Measurements from ENCODE around the gene GRM5.

Gene GRM5

DNA sequence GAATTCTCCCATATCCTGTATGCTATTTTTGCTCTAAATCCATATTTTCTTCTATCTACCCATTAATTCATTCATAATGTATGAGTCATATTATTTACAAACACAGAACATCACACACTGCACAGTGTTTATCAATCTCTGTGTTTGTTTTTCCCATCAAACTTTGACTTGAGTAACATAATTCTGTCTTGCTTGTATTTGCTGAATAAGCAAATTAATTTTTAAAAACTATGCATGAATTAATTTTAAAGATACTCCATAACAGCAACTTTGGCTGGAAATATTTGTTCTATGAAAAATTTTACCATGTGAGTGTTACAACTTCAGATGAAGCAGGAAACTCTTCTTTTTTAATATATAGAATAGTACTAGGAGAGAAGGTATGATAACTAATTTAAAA lies 275.6 kb downstream of the GRM5 start:
- H3K4me3 ChIP-seq (ENCODE audit: insufficient read depth, low read depth, low read length, poor library complexity, severe bottlenecking): no peak overlapping the region
- H3K27ac ChIP-seq (ENCODE audit: insufficient read depth, low read length, poor library complexity, severe bottlenecking): no peak overlapping the region
- no peaks in the 10 kb centered on the region for H3K4me1 ChIP-seq (ENCODE audit: control insufficient read depth, insufficient read depth, low read length, poor library complexity, severe bottlenecking)
- H3K9me3 ChIP-seq (ENCODE audit: control insufficient read depth, low read length): no peaks in the 10 kb centered on the region
- H3K36me3 ChIP-seq (ENCODE audit: control insufficient read depth, insufficient read depth, low read length): no peaks in the 10 kb centered on the region
- DNase-seq: no peak
- no peaks in the 10 kb centered on the region for H3K27me3 ChIP-seq (replicated peaks; ENCODE audit: control insufficient read depth, insufficient read depth, low read length, poor library complexity, severe bottlenecking)

DNA sequence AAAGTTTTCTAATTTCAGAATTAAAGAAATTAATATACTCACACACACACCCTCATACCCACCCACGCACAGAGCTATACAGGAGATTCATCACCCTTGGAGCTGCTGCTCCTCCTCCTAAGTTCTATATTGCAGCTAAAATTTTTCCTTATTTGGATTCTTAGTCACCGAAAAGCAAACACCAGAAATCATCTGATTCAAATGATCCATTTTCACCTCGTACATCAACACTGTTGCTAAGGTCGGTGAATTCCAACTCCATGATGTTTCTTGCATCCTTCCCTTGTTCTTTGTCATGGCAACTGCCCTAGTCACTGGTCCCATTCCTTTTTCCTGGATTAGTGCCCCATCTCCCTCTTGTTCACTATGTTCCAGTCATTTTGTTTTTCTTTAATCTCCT lies 286.2 kb downstream of the GRM5 start:
- no peaks in the 10 kb centered on the region for H3K4me1 ChIP-seq (ENCODE audit: control insufficient read depth, insufficient read depth, low read length, poor library complexity, severe bottlenecking)
- no peak for DNase-seq
- no peaks in the 10 kb centered on the region for H3K36me3 ChIP-seq (ENCODE audit: control insufficient read depth, insufficient read depth, low read length)
- H3K27ac ChIP-seq (ENCODE audit: insufficient read depth, low read length, poor library complexity, severe bottlenecking): no peak overlapping the region
- no peaks in the 10 kb centered on the region for H3K9me3 ChIP-seq (ENCODE audit: control insufficient read depth, low read length)
- no peaks in the 10 kb centered on the region for H3K27me3 ChIP-seq (replicated peaks; ENCODE audit: control insufficient read depth, insufficient read depth, low read length, poor library complexity, severe bottlenecking)
- no peak overlapping the region for H3K4me3 ChIP-seq (ENCODE audit: insufficient read depth, low read depth, low read length, poor library complexity, severe bottlenecking)

DNA sequence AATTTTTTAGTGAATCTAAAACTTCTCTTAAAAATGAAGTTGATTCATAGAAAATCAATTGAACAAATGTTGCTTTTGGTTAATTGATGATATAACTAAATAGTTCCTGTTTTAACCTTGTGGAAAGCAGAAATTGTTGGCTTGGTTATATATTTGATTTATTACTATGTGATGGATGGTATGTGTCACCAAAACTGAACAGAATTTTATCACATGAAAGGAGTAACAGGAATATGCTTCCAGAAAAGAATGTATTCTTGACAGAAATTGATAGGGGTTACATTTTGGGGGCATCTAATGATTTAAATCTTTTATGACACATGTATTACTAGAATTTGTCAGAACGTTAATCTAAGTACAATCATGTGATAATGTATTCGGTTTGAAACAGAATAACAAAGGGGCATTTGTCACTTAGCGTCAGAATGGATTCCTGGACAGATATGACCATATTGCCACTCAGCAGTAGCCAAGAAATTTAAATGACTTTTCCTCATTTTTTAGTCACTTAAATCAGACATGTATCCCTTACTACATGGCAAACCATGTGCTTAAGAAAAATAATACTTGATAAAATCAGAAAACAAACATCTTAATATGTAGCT lies 295.2 kb downstream of the GRM5 start:
- H3K27me3 ChIP-seq (replicated peaks; ENCODE audit: control insufficient read depth, insufficient read depth, low read length, poor library complexity, severe bottlenecking): no peaks in the 10 kb centered on the region
- H3K4me3 ChIP-seq (ENCODE audit: insufficient read depth, low read depth, low read length, poor library complexity, severe bottlenecking): no peak overlapping the region
- no peak for DNase-seq
- H3K36me3 ChIP-seq (ENCODE audit: control insufficient read depth, insufficient read depth, low read length): no peaks in the 10 kb centered on the region
- H3K4me1 ChIP-seq (ENCODE audit: control insufficient read depth, insufficient read depth, low read length, poor library complexity, severe bottlenecking): no peaks in the 10 kb centered on the region
- no peaks in the 10 kb centered on the region for H3K9me3 ChIP-seq (ENCODE audit: control insufficient read depth, low read length)
- no peak overlapping the region for H3K27ac ChIP-seq (ENCODE audit: insufficient read depth, low read length, poor library complexity, severe bottlenecking)

DNA sequence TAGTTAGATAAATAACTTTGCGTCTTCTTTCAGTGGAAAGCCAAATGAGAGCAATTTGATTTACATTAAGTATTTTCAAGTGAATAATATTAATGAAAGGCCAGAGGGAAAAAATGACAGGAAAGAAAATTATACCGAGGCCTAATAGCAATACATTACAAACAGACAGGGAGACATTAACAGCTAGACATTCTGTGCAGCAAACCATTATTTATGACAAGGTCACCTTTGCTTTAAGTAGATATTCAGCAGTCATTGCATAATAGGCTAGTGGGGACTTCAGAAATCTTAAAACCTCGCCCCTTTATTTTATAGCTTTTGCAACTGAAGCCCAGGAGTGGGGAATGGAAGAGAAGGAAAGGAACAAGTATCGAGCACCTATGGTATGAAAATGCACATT lies 321.6 kb downstream of the GRM5 start:
- H3K4me3 ChIP-seq (ENCODE audit: insufficient read depth, low read depth, low read length, poor library complexity, severe bottlenecking): no peak overlapping the region
- no peaks in the 10 kb centered on the region for H3K4me1 ChIP-seq (ENCODE audit: control insufficient read depth, insufficient read depth, low read length, poor library complexity, severe bottlenecking)
- H3K27ac ChIP-seq (ENCODE audit: insufficient read depth, low read length, poor library complexity, severe bottlenecking): no peak overlapping the region
- no peak for DNase-seq
- H3K36me3 ChIP-seq (ENCODE audit: control insufficient read depth, insufficient read depth, low read length): no peaks in the 10 kb centered on the region
- H3K9me3 ChIP-seq (ENCODE audit: control insufficient read depth, low read length): no peaks in the 10 kb centered on the region
- H3K27me3 ChIP-seq (replicated peaks; ENCODE audit: control insufficient read depth, insufficient read depth, low read length, poor library complexity, severe bottlenecking): no peaks in the 10 kb centered on the region

DNA sequence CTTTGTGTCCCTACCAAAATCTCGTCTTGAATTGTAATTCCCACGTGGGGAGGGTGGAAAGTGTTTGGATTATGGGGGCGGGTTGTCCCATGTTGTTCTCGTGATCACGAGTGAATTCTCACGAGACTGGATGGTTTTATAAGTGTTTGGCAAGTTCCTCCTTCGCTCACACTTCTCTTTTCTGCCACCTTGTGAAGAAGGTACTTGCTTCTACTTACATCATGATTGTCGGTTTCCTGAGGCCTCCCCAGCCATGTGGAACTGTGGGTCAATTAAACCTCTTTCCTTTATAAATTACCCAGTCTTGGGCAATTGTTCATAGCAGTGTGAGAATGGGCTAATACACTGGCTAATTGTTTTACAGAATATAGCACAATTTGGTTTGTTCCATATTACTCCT lies 326.3 kb downstream of the GRM5 start:
- no peaks in the 10 kb centered on the region for H3K9me3 ChIP-seq (ENCODE audit: control insufficient read depth, low read length)
- no peak for DNase-seq

DNA sequence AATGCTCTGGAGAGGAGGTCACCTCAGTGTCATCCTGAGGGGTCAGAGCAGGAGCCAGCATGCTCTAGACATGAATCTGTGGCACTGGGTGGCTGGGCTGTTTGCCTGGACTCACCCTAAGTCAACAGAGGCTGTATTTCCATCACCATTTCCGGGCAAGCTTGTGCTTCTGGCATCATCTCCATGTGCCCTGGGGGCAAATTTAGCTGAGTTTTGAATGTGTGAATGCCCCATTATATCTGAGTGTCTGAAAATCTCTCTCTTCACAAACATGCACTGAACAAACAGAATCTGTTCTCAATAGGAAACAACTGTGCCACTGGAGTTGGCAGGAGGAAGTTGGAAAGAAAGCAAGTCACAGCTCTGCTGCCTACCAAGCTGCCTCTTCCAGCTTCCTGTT lies 356.2 kb downstream of the GRM5 start:
- no peak overlapping the region for H3K27ac ChIP-seq (ENCODE audit: insufficient read depth, low read length, poor library complexity, severe bottlenecking)
- no peak for DNase-seq

More for the DNA sequence above, 326.3 kb downstream of the GRM5 start:
- Histone ChIP-seq H3K4me1 (ENCODE audit: control insufficient read depth, insufficient read depth, low read length, poor library complexity, severe bottlenecking) (no peaks in the 10 kb centered on the region), H3K36me3 (ENCODE audit: control insufficient read depth, insufficient read depth, low read length) (no peaks in the 10 kb centered on the region), H3K27me3 (replicated peaks; ENCODE audit: control insufficient read depth, insufficient read depth, low read length, poor library complexity, severe bottlenecking) (no peaks in the 10 kb centered on the region), H3K27ac (ENCODE audit: insufficient read depth, low read length, poor library complexity, severe bottlenecking) (no peak overlapping the region), H3K4me3 (ENCODE audit: insufficient read depth, low read depth, low read length, poor library complexity, severe bottlenecking) (no peak overlapping the region)

DNA sequence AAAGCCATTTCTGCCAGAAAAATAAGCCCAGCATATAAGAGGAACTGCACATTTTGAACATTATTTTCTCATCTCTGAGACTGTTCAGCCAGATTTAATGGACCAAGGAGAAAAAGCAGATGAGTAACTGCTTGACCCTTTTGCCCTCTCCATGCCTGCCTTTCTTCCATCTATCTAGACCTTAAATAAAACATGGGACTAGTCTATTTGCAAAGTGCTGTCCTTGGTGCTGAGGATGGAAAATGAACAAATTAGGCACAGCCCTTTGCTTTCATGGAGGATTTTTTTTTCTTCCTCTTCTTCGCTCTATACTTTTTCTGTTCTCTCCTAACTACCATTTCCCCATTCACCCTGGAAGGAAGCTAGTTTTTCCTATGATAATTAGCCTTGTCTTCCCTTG lies 361.3 kb downstream of the GRM5 start:
- no peaks in the 10 kb centered on the region for H3K4me1 ChIP-seq (ENCODE audit: control insufficient read depth, insufficient read depth, low read length, poor library complexity, severe bottlenecking)
- DNase-seq: no peak
- H3K36me3 ChIP-seq (ENCODE audit: control insufficient read depth, insufficient read depth, low read length): no peaks in the 10 kb centered on the region
- H3K9me3 ChIP-seq (ENCODE audit: control insufficient read depth, low read length): no peaks in the 10 kb centered on the region
- H3K27ac ChIP-seq (ENCODE audit: insufficient read depth, low read length, poor library complexity, severe bottlenecking): no peak overlapping the region
- H3K4me3 ChIP-seq (ENCODE audit: insufficient read depth, low read depth, low read length, poor library complexity, severe bottlenecking): no peak overlapping the region
- H3K27me3 ChIP-seq (replicated peaks; ENCODE audit: control insufficient read depth, insufficient read depth, low read length, poor library complexity, severe bottlenecking): no peaks in the 10 kb centered on the region

More for the DNA sequence above, 356.2 kb downstream of the GRM5 start:
- Histone ChIP-seq H3K36me3 (ENCODE audit: control insufficient read depth, insufficient read depth, low read length) (no peaks in the 10 kb centered on the region), H3K9me3 (ENCODE audit: control insufficient read depth, low read length) (no peaks in the 10 kb centered on the region), H3K4me3 (ENCODE audit: insufficient read depth, low read depth, low read length, poor library complexity, severe bottlenecking) (no peak overlapping the region), H3K4me1 (ENCODE audit: control insufficient read depth, insufficient read depth, low read length, poor library complexity, severe bottlenecking) (no peaks in the 10 kb centered on the region), H3K27me3 (replicated peaks; ENCODE audit: control insufficient read depth, insufficient read depth, low read length, poor library complexity, severe bottlenecking) (no peaks in the 10 kb centered on the region)

DNA sequence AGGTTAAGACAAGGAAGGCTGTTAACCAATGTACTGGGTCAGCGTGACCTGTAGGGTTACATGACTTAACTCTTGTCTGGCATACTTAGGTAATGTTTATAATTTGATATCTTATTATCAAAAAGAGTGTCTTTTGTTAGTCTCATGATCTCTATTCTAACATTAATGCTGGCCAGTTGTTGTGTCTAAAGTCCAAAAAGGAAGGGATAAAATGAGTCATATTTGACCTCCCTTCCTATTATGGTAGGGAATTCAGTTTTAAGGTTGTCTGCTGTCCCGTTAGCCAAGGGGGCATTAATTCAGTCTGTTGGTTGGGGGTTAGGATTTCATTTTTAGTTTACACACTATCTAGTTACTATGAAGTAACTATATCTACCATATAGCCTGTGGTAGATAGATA lies 364.0 kb downstream of the GRM5 start:
- Histone ChIP-seq H3K27ac (ENCODE audit: insufficient read depth, low read length, poor library complexity, severe bottlenecking) (no peak overlapping the region), H3K4me3 (ENCODE audit: insufficient read depth, low read depth, low read length, poor library complexity, severe bottlenecking) (no peak overlapping the region), H3K36me3 (ENCODE audit: control insufficient read depth, insufficient read depth, low read length) (no peaks in the 10 kb centered on the region), H3K27me3 (replicated peaks; ENCODE audit: control insufficient read depth, insufficient read depth, low read length, poor library complexity, severe bottlenecking) (no peaks in the 10 kb centered on the region), H3K4me1 (ENCODE audit: control insufficient read depth, insufficient read depth, low read length, poor library complexity, severe bottlenecking) (no peaks in the 10 kb centered on the region), H3K9me3 (ENCODE audit: control insufficient read depth, low read length) (no peaks in the 10 kb centered on the region)
- no peak for DNase-seq

DNA sequence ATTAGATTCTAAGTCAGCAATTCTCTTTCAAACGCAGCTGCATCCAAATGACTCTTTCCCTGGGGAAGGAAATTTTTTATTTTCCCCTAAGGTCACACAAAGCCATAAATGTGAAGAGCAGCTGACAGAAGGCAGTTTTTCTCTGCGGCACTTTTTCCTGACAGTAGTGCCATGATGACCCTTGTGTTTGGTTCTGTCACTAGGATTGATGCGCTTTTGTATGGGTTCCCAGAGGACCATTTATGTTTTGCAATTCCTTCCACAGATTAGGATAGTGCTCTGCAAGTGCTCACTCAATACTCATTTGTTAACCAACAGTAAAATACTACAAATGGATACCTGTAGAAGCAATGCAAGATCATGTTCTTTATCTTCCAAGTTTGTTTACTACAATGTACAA lies 368.6 kb downstream of the GRM5 start:
- no peak overlapping the region for H3K4me3 ChIP-seq (ENCODE audit: insufficient read depth, low read depth, low read length, poor library complexity, severe bottlenecking)
- no peaks in the 10 kb centered on the region for H3K9me3 ChIP-seq (ENCODE audit: control insufficient read depth, low read length)
- no peaks in the 10 kb centered on the region for H3K4me1 ChIP-seq (ENCODE audit: control insufficient read depth, insufficient read depth, low read length, poor library complexity, severe bottlenecking)
- DNase-seq: no peak
- no peak overlapping the region for H3K27ac ChIP-seq (ENCODE audit: insufficient read depth, low read length, poor library complexity, severe bottlenecking)
- H3K27me3 ChIP-seq (replicated peaks; ENCODE audit: control insufficient read depth, insufficient read depth, low read length, poor library complexity, severe bottlenecking): no peaks in the 10 kb centered on the region
- H3K36me3 ChIP-seq (ENCODE audit: control insufficient read depth, insufficient read depth, low read length): no peaks in the 10 kb centered on the region

DNA sequence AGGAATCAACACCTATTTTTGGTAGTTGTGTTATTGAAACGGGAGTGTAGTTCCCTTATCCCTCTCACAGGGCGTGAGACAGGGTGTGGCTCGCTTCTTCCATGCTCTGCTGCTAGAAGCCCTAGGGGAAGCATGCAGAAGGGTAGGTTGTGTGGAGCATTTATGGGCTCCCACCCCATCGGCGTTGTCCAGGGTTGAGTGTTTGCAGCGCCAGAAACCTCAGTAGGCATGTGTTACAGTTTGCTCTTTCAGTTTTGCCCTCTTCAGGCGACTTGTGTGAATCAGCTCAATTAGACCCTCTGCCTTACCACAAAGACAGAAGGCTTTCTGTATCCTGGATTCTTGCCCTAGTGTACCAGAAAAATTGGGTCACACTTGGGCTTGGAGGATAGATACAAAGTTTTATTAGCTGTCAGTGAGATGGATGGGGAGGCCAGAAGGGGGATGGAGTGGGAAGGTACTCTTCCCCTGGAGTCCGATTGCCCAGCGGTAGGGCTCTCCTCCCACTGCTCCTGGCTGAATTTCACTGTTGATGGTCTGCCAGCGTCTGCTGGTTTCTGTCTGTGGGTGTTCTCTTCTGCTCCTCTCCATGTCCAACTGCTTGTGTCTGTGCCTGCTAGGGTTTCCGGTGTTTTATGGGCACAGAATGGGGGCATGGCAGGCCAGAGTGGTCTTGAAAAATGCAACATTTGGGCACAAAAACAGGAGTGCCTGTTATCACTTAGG lies 369.9 kb downstream of the GRM5 start:
- Histone ChIP-seq H3K36me3 (ENCODE audit: control insufficient read depth, insufficient read depth, low read length) (no peaks in the 10 kb centered on the region), H3K4me1 (ENCODE audit: control insufficient read depth, insufficient read depth, low read length, poor library complexity, severe bottlenecking) (no peaks in the 10 kb centered on the region)
- no peak for DNase-seq

More for the DNA sequence above, 369.9 kb downstream of the GRM5 start:
- Histone ChIP-seq H3K9me3 (ENCODE audit: control insufficient read depth, low read length) (no peaks in the 10 kb centered on the region), H3K4me3 (ENCODE audit: insufficient read depth, low read depth, low read length, poor library complexity, severe bottlenecking) (no peak overlapping the region), H3K27ac (ENCODE audit: insufficient read depth, low read length, poor library complexity, severe bottlenecking) (no peak overlapping the region), H3K27me3 (replicated peaks; ENCODE audit: control insufficient read depth, insufficient read depth, low read length, poor library complexity, severe bottlenecking) (no peaks in the 10 kb centered on the region)

Measured in effector memory CD4-positive, alpha-beta T cell (primary cell).